NB4 (cell line): ENCODE results near the gene ZNFX1.

Experiments
- POLR2A ChIP-seq: IDR thresholded peaks from 2 replicates; pipeline ENCODE4 v1.6.1; 2011; ENCODE audit warnings: mild to moderate bottlenecking; ENCODE audit not compliant: insufficient read length; ENCODE audit errors: extremely low read depth
- TF ChIP-seq, protein P1 (sequence below): IDR thresholded peaks from one replicate; pipeline ENCODE4 v1.5.1; 2012; ENCODE audit warnings: low read depth, low read length

- TF ChIP-seq, protein P1, sequence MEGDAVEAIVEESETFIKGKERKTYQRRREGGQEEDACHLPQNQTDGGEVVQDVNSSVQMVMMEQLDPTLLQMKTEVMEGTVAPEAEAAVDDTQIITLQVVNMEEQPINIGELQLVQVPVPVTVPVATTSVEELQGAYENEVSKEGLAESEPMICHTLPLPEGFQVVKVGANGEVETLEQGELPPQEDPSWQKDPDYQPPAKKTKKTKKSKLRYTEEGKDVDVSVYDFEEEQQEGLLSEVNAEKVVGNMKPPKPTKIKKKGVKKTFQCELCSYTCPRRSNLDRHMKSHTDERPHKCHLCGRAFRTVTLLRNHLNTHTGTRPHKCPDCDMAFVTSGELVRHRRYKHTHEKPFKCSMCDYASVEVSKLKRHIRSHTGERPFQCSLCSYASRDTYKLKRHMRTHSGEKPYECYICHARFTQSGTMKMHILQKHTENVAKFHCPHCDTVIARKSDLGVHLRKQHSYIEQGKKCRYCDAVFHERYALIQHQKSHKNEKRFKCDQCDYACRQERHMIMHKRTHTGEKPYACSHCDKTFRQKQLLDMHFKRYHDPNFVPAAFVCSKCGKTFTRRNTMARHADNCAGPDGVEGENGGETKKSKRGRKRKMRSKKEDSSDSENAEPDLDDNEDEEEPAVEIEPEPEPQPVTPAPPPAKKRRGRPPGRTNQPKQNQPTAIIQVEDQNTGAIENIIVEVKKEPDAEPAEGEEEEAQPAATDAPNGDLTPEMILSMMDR: no peak
- no peak for TF ChIP-seq POLR2A
Observed at GRCh38 chr20:49231471-49231870, 46.4 kb downstream of the ZNFX1 start.
